Activated CD4-positive, alpha-beta T cell treated with anti-CD3 and anti-CD28 coated beads, Interleukin-2, Interleukin-4, amounts not matched to agents 100 ng/mL and 50 ng/mL, durations not matched to agents 16 hours and 8 hours (primary cell): Measurements from ENCODE around the gene ARHGAP5.
"Not testable (repeated sequence)": the region's sequence is repeated elsewhere in the genome, so short reads cannot be mapped to it uniquely, and the experiment has no call there.

Experiments
- DNase-seq: peaks from one replicate; pipeline ENCODE4 v3.0.0-alpha.2; 2020; ENCODE audit warnings: low spot score

ARHGAP5 gene

DNA sequence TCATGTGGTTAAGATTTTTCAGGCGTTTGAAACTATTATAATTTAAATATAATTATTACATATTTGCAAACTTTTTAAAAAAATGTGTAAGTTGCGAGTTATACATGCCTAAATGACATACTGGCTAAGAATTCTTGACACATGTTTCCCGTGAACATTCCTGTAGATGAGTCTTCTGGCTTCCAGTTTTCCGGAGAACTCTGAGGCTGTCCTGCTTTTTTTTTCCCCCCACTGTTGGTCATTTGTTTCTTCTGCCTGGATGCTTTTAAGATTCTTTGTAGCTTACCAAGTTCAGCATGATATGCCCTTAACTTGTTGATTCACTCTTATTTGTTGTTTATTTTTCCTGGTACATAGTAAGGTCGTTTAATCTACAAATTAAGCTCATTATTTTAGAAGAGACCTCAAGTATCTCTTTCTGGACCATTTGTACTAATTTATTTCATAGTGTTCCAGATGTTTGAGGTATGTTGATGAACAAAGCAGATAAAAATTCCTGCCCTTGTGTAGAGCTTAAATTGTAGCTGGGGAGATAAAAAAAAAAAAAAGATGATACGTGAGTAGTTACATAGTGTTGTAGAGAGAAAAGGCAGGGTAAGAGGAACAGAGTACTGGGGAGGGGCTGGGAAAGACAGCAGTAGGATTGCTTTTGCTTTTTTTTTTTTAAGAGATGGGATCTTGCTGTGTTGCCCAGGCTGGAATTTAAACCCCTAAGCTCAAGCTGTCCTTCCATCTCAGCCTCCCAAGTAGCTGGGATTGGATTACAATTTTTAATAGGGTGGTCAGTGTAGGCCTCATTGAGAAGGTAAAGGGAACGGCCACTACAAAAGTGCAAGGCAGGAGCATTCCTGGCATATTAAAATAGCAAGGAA, 32.8 kb downstream of the ARHGAP5 start:
- no peak for DNase-seq

- no peak for DNase-seq
Measured at GRCh38 chr14:32110548-32110896, 33.4 kb downstream of the ARHGAP5 start.

GRCh38 chr14:32121536-32121935, 44.4 kb downstream of the ARHGAP5 start:
- no peak for DNase-seq

- DNase-seq: no peak
Measured at GRCh38 chr14:32121948-32122347, 44.8 kb downstream of the ARHGAP5 start.

DNA sequence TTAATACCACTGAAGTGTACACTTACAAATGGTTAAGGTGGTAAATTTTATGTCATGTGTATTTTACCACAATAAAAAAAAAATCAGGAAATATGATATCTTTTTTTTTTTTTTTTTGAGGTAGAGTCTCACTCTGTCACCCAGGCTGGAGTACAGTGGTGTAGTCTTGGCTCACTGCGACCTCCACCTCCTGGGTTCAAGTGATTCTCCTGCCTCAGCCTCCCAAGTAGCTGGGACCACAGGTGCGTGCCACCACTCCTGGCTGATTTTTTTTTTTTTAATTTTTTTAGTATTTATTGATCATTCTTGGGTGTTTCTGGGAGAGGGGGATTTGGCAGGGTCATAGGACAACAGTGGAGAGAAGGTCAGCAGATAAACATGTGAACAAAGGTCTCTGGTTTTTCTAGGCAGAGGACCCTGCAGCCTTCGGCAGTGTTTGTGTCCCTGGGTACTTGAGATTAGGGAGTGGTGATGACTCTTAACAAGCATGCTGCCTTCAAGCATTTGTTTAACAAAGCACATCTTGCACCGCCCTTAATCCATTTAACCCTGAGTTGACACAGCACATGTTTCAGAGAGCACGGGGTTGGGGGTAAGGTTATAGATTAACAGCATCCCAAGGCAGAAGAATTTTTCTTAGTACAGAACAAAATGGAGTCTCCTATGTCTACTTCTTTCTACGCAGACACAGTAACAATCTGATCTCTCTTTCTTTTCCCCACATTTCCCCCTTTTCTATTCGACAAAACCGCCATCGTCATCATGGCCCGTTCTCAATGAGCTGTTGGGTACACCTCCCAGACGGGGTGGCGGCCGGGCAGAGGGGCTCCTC, 50.0 kb downstream of the ARHGAP5 start:
- not testable (repeated sequence) for DNase-seq

DNA sequence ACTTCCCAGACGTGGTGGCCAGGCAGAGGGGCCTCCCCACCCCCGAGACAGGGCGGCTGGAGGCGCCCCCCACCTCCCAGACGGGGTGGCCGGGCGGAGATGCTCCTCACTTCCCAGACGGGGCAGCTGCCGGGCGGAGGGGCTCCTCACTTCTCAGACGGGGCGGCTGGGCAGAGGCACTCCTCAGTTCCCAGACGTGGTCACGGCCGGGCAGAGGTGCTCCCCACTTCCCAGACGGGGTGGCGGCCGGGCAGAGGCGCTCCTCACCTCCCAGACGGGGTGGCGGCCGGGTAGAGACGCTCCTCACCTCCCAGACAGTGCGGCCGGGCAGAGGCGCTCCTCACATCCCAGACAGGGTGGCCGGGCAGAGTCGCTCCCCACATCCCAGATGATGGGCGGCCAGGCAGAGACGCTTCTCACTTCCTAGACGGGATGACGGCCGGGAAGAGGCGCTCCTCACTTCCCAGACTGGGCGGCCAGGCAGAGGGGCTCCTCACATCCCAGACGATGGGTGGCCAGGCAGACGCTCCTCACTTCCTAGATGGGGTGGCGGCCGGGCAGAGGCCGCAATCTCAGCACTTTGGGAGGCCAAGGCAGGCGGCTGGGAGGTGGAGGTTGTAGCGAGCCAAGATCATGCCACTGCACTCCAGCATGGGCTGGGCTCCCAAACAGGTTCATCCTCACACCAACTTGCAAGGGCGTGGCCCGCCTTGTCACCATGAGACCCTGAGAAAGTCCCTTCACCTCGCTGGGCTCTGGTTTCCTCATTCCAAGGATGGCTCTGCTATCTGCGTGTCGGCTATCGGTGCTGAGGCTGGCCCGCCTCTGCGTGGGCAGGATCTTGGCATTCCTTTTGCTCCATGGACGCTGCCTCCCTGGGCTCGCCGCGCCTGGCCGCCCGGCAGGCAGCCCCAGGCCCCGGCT, 50.9 kb downstream of the ARHGAP5 start:
- not testable (repeated sequence) for DNase-seq

DNA sequence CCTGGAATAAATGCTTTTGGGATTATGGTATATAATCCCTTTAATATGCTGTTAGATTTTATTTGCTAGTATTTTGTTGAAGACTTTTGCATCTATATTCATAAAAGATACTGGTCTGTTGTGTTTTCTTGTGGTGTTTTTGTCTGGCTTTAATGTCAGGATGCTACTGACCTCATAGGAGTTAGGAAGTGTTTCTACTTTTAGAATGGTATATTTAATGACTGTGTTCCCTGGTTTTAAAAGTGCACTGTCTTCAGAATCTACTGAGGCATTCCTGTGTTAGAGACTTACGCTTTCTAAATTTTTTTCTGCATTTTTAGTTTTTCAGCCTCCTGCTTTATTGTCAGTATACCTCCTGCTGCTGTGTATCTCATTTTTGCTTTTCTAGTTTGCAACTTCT, 51.6 kb downstream of the ARHGAP5 start:
- DNase-seq: no peak

DNA sequence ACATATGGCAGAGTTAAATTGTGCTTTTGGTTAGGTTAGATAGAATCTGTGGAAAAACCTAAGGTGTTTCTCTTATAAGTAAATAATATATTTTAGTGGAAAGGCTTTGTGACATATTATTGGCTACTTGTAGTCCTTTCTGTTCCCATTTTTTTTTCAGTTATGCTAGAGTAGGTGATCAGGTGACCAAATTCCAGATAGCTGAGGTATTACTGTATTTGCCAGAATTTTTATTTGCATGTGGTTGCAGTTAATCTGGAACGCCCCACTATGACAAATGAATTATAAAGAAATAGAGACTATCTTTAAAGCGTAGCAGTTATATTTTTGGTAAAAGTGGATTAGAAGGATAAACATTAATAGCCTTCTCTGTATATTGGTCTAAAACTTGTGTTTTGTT, 52.0 kb downstream of the ARHGAP5 start:
- no peak for DNase-seq

DNA sequence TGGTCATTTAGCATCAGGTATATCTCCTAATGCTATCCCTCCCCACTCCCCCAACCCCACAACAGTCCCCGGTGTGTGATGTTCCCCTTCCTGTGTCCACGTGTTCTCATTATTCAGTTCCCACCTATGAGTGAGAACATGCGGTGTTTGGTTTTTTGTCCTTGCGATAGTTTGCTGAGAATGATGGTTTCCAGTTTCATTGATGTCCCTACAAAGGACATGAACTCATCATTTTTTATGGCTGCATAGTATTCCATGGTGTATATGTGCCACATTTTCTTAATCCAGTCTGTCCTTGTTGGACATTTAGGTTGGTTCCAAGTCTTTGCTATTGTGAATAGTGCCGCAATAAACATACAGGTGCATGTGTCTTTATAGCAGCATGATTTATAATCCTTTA, 54.6 kb downstream of the ARHGAP5 start:
- not testable (repeated sequence) for DNase-seq

DNA sequence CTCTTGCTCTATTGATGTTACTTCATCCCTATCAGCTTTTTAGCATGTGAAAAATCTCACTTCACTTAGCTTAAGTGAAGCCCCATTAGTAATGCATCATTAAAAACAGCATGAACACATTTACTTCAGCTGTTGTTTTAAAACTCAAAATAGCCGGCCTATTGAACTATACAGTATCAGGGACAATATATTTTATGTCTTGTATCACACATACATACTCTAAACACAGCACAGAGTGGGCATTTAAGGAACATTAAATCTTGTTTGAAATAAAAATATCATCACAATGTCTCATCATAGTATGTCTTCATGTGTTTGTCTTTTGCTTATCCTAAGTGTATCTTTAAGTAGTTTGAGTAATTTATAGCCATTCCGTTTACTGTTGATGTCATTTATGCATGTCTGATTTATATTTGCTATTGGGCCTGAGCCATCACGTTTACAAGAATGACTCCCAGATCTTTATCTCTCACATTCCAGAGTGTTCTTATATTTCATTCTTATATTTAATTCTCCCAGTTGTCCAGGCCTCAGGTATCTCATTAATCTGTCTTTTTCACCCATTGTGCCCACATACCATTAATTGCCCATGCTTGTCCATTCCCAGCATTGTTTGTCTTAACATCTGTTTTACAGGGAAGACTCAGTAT, 57.5 kb downstream of the ARHGAP5 start:
- no peak for DNase-seq

DNA sequence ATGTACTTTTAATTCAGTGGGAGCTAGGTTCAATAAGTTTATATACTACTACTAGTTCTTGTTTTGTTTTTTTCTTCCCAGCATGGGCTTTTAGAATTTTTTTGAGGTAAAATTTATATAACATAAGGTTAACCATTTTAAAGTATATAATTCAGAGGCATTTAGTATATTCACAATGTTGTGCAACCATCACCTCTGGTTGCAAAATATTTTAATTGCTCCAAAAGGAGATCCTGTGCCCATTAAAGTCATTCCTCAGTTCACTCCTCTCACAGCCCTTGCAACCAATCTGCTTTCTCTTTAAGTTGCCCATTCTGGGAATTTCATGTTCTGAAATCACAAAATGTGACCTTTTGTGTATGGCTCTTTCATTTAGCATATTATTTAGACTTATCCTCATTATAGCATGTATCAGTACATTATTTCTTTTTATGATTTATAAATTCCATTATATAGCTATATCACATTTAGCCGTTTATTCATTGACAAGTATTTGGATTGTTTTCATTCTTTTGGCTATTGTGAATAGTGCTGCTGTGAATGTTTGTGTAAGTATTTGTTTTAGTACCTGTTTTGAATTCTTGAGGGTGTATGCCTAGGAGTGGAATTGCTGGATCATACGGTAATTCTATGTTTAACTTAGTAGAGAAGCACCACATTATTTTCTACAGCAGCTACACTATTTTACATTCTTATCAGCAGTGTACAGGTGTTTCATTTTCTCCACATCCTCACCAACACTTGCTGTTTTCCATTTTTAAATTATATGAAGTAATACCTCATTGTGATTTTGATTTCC, 59.1 kb downstream of the ARHGAP5 start:
- no peak for DNase-seq

DNA sequence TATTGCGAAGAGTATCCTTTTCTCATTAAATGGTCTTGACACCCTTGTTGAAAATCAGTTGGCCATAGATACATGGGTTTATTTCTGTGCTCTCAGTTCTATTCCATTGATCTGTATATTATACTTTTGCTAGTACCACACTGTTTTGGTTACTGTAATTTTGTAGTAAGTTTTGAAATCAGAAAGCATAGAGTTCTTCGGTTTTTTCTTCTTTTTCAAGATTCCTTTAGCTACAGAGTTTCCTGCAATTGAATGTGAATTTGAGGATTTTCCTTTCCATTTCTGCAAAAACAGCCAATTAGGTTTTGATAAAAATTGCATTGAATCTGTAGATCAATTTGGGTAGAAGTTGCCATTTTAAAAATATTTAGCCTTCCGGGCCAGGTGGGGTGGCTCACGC, 60.2 kb downstream of the ARHGAP5 start:
- no peak for DNase-seq

- no peak for DNase-seq
Measured at GRCh38 chr14:32137892-32138291, 60.8 kb downstream of the ARHGAP5 start.

DNA sequence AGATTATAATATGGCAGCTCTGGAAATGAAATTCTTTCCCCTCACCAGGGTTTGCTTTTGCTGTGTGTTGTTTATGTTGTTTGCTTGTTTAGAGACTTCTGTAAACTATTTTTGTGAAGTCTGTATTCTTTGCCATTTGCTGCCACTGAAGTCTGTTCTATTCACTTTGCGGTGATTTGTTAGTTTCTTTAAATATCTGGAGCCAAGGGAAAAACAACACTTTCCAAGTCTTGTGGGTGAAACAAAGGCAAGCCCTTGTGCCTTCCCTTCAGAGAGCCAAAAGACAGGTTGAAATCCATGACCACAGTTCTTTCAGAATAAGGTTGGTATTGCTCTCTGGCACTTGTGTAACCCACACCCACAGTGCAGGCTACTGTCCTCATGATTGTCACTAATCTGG, 65.2 kb downstream of the ARHGAP5 start:
- DNase-seq: no peak

DNA sequence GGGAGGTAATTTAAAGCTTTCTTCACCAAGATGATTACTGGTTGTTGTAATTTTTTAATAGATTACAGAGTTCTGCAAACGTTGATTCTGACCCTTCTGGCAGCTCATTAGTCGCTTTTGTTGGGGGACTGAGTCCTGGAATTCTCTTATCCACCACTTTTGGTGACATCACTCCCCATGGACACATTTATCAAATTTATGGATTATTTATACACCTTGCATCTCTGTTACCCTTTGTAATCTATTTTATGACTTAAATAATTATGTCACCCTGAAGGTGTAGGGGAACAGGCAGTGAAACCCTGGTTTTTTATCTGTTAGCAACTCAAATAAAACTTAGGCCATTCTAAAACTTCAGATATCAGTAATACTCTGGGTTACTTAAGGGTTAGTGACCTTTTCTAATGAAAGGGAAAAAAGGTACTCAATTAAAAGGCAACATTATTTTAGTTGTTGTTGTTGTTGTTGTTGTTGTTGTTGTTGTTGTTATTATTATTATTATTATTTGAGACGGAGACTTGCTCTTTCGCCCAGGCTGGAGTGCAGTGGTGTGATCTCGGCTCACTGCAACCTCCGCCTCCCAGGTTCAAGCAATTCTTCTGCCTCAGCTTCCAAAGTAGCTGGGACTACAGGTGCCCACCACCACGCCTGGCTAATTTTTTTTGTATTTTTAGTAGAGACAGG, 65.8 kb downstream of the ARHGAP5 start:
- DNase-seq: no peak

GRCh38 chr14:32150392-32150791, 73.3 kb downstream of the ARHGAP5 start:
- no peak for DNase-seq

GRCh38 chr14:32166029-32166428, 88.9 kb downstream of the ARHGAP5 start:
- DNase-seq: no peak

DNA sequence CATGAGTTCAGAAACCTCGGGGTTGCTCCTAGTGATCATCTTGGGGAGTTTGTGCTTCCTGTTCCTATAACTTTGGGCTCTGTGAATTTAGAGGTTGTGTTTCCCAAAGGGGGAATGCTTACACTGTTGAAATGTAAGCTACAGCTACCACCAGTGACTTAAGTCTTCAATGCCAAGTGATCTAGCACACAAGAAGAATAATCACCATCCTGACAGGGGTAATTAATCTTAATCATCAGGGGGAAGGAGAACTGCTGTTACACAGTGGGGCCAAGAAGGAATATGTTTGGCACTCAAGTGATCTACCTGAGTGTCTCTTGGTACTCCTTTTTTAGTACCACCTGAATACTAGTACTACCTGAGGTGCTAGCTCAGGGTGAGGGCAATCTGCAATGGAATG, 89.8 kb downstream of the ARHGAP5 start:
- no peak for DNase-seq

- DNase-seq: no peak
Measured at GRCh38 chr14:32167907-32168306, 90.8 kb downstream of the ARHGAP5 start.

GRCh38 chr14:32169191-32169590, 92.1 kb downstream of the ARHGAP5 start:
- no peak for DNase-seq
